Omental fat pad (tissue), 4 donors: ENCODE measurements around the gene ENO2. TPM values are rescaled to one million over a fixed set of nuclear protein-coding genes. Genes with fewer than 3 reads are reported as not detected.

ENCODE experiments used
- ATAC-seq: fragments of 150-250 bp; one replicate; pipeline ENCODE4 v1.9.1; 2016; ENCODE audit warnings: mild to moderate bottlenecking, moderate library complexity; ENCODE audit not compliant: low FRiP score
- DNase-seq: peaks from one replicate; pipeline ENCODE4 v3.0.0-alpha.2; 2019; ENCODE audit warnings: low spot score
- CTCF ChIP-seq, 3 donors: fragments of 450-650 bp; IDR thresholded peaks; one replicate each; pipeline ENCODE4 v1.5.1; 2016 to 2017; ENCODE audit warnings: antibody characterized with exemption in 3 of 3, mild to moderate bottlenecking in 3 of 3, moderate library complexity in 2 of 3
- total RNA-seq, 4 donors: library from RNA; depleted of rRNA; stranded (reverse); fragments of >200 nt; gene quantifications; one replicate each; pipeline ENCODE4 v1.1.0, GENCODE V29; 2016

ENO2 gene
- total RNA-seq, 4 donors from 2014 or later = 3.5 to 14.3 (median 5.2) TPM

DNA sequence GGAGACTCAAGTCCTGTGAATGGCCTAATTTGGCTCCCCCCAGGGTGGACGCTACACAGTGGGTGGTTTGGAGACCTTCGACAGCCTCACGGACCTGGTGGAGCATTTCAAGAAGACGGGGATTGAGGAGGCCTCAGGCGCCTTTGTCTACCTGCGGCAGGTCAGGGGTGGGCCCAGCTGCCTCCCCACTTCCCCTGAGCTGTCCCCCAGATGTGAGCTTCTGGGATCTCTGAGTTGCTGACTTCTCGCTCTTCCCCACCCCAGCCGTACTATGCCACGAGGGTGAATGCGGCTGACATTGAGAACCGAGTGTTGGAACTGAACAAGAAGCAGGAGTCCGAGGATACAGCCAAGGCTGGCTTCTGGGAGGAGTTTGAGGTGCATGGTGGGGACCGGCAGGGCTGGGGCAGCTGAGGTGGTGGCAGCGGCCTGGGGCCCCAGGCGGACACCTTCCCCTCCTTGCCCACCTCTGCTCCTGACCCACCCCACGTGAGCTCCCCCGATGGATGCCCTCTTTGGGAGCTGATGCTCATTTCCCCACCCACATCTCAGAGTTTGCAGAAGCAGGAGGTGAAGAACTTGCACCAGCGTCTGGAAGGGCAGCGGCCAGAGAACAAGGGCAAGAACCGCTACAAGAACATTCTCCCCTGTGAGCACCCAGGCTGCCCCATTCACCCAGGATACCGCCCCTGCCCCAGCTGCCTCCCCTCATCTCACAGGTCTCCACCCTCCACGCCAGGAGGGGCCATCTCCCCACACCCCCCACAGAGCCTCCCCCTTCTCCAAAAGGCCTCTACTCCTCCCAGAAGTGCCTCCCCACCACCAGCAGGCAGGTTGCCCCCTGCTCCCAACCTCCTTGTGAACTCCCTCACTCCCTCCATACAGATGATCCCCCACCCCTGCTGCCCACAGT is 41.0 kb downstream of the ENO2 start:
- TF ChIP-seq CTCF (IDR thresholded peaks at IDR 0.05) = no peak

GRCh38 chr12:6956021-6956727 is 41.8 kb downstream of the ENO2 start:
- no peak for TF ChIP-seq CTCF (IDR thresholded peaks at IDR 0.05)
- no peak for ATAC-seq
- DNase-seq = no peak

More for the DNA sequence above, 41.0 kb downstream of the ENO2 start:
- ATAC-seq (no peak), DNase-seq (no peak)

GRCh38 chr12:6957151-6957701 is 42.8 kb downstream of the ENO2 start:
- DNase-seq (no peak), ATAC-seq (no peak)
- TF ChIP-seq CTCF (IDR thresholded peaks at IDR 0.05) = no peak

DNA sequence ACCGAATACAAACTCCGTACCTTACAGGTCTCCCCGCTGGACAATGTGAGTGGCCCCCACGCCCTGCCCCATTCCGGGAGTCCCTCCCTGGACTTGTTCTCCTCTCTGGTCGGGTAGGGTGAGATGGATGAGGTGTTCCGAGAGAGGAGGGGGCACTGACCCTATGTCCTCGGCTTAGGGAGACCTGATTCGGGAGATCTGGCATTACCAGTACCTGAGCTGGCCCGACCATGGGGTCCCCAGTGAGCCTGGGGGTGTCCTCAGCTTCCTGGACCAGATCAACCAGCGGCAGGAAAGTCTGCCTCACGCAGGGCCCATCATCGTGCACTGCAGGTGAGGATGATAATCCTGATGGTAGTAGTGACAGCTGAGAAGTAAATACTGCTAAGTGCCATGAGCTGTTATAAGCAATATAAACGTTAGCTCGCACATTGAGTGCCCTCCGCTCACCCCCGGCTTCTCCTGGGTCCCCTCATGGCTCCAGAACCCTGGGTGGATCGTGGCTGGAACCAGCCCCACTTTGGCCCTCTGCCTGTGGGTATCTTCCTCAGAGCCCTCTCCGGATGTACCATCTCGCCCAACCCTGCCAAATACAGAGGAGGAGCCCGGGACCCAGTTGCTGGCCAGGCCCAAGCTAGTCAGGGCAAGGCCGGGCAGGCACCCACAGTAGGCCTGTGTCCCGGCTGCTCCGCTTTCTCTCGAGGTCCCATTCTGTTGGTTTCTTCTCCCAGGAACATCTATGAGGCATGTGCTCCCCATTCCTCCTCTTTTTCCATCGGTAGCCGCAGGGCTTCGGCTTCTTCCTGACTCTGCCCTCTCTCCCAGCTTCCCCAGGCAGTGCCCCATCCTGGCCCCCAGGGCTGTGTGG is 43.6 kb downstream of the ENO2 start:
- no peak for DNase-seq

GRCh38 chr12:6958609-6959057 is 44.3 kb downstream of the ENO2 start:
- DNase-seq (no peak), ATAC-seq (no peak)
- no peak for TF ChIP-seq CTCF (IDR thresholded peaks at IDR 0.05)

More for the DNA sequence above, 43.6 kb downstream of the ENO2 start:
- TF ChIP-seq CTCF (IDR thresholded peaks at IDR 0.05) = no peak
- no peak for ATAC-seq

DNA sequence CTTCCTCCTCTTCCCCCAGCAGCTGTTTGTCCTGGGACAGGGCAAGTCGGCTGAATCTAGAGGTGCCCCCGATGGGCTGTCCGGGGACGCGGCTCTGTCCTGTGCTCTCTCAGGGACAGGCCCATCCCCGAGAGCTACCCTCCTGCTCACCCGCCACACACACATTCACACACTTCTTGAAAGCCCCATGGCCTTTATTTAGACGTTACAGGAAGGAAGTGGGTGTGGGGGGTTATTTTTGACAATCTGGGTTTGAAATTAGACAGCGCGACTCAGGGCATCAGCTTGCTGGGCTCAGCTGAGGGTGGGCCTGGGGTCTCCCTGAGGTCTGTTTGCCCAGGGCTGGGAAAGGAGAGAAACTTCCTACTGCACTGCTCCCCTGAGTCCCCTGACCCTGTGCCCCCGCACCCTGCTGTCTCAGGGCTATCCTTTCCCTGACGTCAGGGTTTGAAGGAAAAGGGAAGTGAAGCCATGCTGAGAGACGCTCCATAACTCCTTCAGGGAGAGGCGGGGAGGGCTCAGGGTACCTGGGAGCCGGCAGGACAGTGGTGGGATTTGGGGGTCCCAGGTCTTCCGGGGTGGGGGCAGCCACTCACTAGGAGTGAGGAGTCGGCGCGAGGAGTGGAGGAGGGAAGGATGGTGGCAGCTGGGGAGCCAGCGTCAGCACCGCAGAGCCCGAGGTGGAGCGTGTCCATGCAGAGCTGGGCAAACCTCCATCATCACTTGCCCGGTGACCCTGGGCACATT is 44.9 kb downstream of the ENO2 start:
- no peak for TF ChIP-seq CTCF (IDR thresholded peaks at IDR 0.05)
- ATAC-seq = no peak

More for the DNA sequence above, 44.9 kb downstream of the ENO2 start:
- no peak for DNase-seq
